Lower lobe of right lung (tissue), 2 donors: Measurements from ENCODE around the gene EXOG. TPM values are rescaled to one million over a fixed set of nuclear protein-coding genes. Genes with fewer than 3 reads are reported as not detected.

Experiments used
- ATAC-seq, 2 donors: fragments of 200-7000 bp; cut with Tn5 transposase; one replicate each; pipeline ENCODE4 v1.9.1; 2020 to 2022; ENCODE audit warnings: mild to moderate bottlenecking in 2 of 2, moderate library complexity in 2 of 2
- DNase-seq: peaks from one replicate; pipeline ENCODE4 v3.0.0-alpha.2; 2020
- H3K27ac ChIP-seq: fragments of 200-600 bp; one replicate; pipeline ENCODE4 v1.8.0; 2022
- H3K27me3 ChIP-seq: fragments of 200-600 bp; one replicate; pipeline ENCODE4 v1.8.0; 2022; ENCODE audit warnings: low read depth
- H3K36me3 ChIP-seq: fragments of 200-600 bp; one replicate; pipeline ENCODE4 v1.8.0; 2022; ENCODE audit warnings: mild to moderate bottlenecking
- H3K4me1 ChIP-seq: fragments of 200-600 bp; one replicate; pipeline ENCODE4 v1.8.0; 2022
- H3K4me3 ChIP-seq: fragments of 200-600 bp; one replicate; pipeline ENCODE4 v1.8.0; 2022; ENCODE audit warnings: mild to moderate bottlenecking
- H3K9me3 ChIP-seq: fragments of 200-600 bp; one replicate; pipeline ENCODE4 v1.8.0; 2022
- intact Hi-C: fragments of 100-400 bp; cut with DNase I; formaldehyde crosslinking; loops from one replicate; pipeline ENCODE4 v1.11.0; 2022
- total RNA-seq: library from RNA; stranded (reverse); fragmentation: NEBNext Ultra II Directional; extraction: Animal tissue kit (Norgen Biotek cat#: 25700); gene quantifications from one replicate; pipeline ENCODE4 v1.2.1, GENCODE V29; 2021
- TF ChIP-seq, protein P1 (sequence below): fragments of 200-600 bp; IDR thresholded peaks from one replicate; pipeline ENCODE4 v1.8.0; 2022; ENCODE audit warnings: antibody characterized with exemption, mild to moderate bottlenecking
- donor health status: DM: no; HTN: yes; CAD: no; lungs with severe emphysema.

EXOG gene
- total RNA-seq, 1 donor from 2014 or later = 12.3 TPM

GRCh38 chr3:38479431-38480092 lies 16.6 kb upstream of the EXOG start:
- Histone ChIP-seq H3K36me3 (peaks cover 58% of the 10 kb centered on the region), H3K4me3 (no peak overlapping the region), H3K27me3 (no peaks in the 10 kb centered on the region), H3K27ac (no peak overlapping the region), H3K4me1 (no peaks in the 10 kb centered on the region), H3K9me3 (no peaks in the 10 kb centered on the region)
- intact Hi-C loops = no loop called here
- DNase-seq (peak; percentile 65), ATAC-seq (peak; percentile 81 to 88)
- TF ChIP-seq, protein P1, sequence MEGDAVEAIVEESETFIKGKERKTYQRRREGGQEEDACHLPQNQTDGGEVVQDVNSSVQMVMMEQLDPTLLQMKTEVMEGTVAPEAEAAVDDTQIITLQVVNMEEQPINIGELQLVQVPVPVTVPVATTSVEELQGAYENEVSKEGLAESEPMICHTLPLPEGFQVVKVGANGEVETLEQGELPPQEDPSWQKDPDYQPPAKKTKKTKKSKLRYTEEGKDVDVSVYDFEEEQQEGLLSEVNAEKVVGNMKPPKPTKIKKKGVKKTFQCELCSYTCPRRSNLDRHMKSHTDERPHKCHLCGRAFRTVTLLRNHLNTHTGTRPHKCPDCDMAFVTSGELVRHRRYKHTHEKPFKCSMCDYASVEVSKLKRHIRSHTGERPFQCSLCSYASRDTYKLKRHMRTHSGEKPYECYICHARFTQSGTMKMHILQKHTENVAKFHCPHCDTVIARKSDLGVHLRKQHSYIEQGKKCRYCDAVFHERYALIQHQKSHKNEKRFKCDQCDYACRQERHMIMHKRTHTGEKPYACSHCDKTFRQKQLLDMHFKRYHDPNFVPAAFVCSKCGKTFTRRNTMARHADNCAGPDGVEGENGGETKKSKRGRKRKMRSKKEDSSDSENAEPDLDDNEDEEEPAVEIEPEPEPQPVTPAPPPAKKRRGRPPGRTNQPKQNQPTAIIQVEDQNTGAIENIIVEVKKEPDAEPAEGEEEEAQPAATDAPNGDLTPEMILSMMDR = peak; percentile 88

GRCh38 chr3:38480093-38480445 lies 16.1 kb upstream of the EXOG start:
- intact Hi-C loops = no loop called here

DNA sequence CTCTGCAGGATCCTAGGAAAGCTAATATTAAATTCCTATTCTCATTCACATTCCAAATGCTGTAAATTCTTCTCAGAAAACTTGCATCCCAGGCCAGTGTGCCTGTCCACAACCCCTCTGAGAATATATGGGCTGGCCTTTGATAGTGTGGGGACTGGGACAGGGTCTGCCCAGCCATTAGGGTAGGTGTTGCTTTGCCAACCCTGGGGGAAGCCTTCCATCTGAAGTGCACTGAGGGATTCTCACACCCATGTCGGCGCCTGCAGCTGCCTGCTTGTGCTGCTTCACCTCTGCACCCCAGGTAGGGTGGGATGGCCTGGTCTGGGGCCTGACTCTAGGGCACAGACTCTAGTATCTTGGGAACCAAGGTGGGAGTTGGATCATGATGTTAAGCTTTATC lies 15.2 kb upstream of the EXOG start:
- Histone ChIP-seq H3K27me3 (no peaks in the 10 kb centered on the region), H3K4me3 (no peak overlapping the region), H3K4me1 (no peaks in the 10 kb centered on the region), H3K27ac (no peak overlapping the region), H3K9me3 (no peaks in the 10 kb centered on the region), H3K36me3 (peaks cover 58% of the 10 kb centered on the region)
- intact Hi-C loops = no loop called here
- no peak for ATAC-seq
- TF ChIP-seq, protein P1 = no peak
- no peak for DNase-seq

More at GRCh38 chr3:38480093-38480445, 16.1 kb upstream of the EXOG start:
- Histone ChIP-seq H3K4me3 (no peak overlapping the region), H3K27ac (no peak overlapping the region), H3K27me3 (no peaks in the 10 kb centered on the region), H3K36me3 (peaks cover 58% of the 10 kb centered on the region), H3K4me1 (no peaks in the 10 kb centered on the region), H3K9me3 (no peaks in the 10 kb centered on the region)
- DNase-seq (no peak), ATAC-seq (no peak)
- TF ChIP-seq, protein P1 = no peak

DNA sequence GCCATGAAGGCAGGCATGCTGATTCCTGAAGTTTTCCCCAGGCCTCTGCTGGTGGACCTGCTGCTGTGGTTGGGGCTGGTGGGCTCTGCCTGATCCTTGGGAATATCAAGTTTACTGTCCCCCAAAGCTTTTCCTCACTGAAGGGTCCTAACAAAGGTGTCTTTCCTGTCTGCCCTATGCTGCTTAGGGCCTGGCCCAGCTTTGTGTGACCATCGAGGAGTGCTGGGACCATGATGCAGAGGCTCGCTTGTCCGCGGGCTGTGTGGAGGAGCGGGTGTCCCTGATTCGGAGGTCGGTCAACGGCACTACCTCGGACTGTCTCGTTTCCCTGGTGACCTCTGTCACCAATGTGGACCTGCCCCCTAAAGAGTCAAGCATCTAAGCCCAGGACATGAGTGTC lies 13.2 kb upstream of the EXOG start:
- Histone ChIP-seq H3K4me1 (no peaks in the 10 kb centered on the region), H3K27me3 (no peaks in the 10 kb centered on the region), H3K9me3 (no peaks in the 10 kb centered on the region), H3K36me3 (peaks cover 53% of the 10 kb centered on the region), H3K4me3 (no peak overlapping the region), H3K27ac (no peak overlapping the region)
- TF ChIP-seq, protein P1 = no peak
- intact Hi-C loops = no loop called here
- DNase-seq (no peak), ATAC-seq (no peak)

- H3K36me3 ChIP-seq = peaks cover 21% of the 10 kb centered on the region
- TF ChIP-seq, protein P1 = no peak
- no peaks in the 10 kb centered on the region for H3K27me3 ChIP-seq
- ATAC-seq = no peak
- H3K4me1 ChIP-seq = no peaks in the 10 kb centered on the region
- DNase-seq = no peak
- H3K27ac ChIP-seq = no peak overlapping the region
- intact Hi-C loops = no loop called here
- no peaks in the 10 kb centered on the region for H3K9me3 ChIP-seq
- no peak overlapping the region for H3K4me3 ChIP-seq
Measured at GRCh38 chr3:38487323-38487722, 8.8 kb upstream of the EXOG start.
